ENCODE data around the gene CTNNA3. TPM values are rescaled to one million over a fixed set of nuclear protein-coding genes. Genes with fewer than 3 reads are reported as not detected.

The CTNNA3 gene
- total and polyA plus RNA-seq, 2 of the 4 experiments (the other 2 are of a cell fraction) = 0.19 to 0.90 TPM

- 100% methylated on average over 1 of the region's 3 CpGs; no CpG with 5 or more reads in 1 of the 2 experiments for WGBS, 2 experiments (ENCODE audit: extremely low coverage in 2 of 2, insufficient read length in 1 of 2)
- Histone ChIP-seq H3K9me3 (ENCODE audit: control insufficient read depth, insufficient read depth, low read length) (no peaks in the 10 kb centered on the region), H2BK15ac (ENCODE audit: low read depth, low read length) (no peak overlapping the region), H3K18ac (ENCODE audit: low read depth, low read length) (no peak overlapping the region), H2BK5ac (ENCODE audit: low read depth, low read length, poor library complexity, severe bottlenecking) (no peak overlapping the region), H4K91ac (ENCODE audit: insufficient read depth, low read depth, low read length) (no peak overlapping the region), H3K56ac (ENCODE audit: extremely low read depth, insufficient read depth, low read length) (no peak overlapping the region), H4K20me1 (ENCODE audit: insufficient read depth, low read length) (no peaks in the 10 kb centered on the region), H3K27ac (ENCODE audit: insufficient read depth, low read length) (no peak overlapping the region), H2AFZ (replicated peaks; ENCODE audit: low read length, poor library complexity) (no peak overlapping the region), H3K36me3 (ENCODE audit: control insufficient read depth, insufficient read depth, low read length) (no peaks in the 10 kb centered on the region), H3K23ac (ENCODE audit: low read depth, low read length) (no peak overlapping the region), H3K4me1 (ENCODE audit: control insufficient read depth, insufficient read depth, low read length) (no peaks in the 10 kb centered on the region), H2AK9ac (replicated peaks; ENCODE audit: low read depth, low read length, poor library complexity) (no peak overlapping the region), H3K9ac (ENCODE audit: low read depth, low read length) (no peak overlapping the region), H3K79me1 (ENCODE audit: low read depth in 1 of 2, low read length in 2 of 2) (no peaks in the 10 kb centered on the region), H3K4ac (ENCODE audit: low read depth, low read length) (no peak overlapping the region), H4K5ac (ENCODE audit: low read depth, low read length) (no peak overlapping the region), H3K27me3 (ENCODE audit: control insufficient read depth, insufficient read depth, low read length) (no peaks in the 10 kb centered on the region), H2BK20ac (ENCODE audit: low read depth, low read length) (no peak overlapping the region), H2BK120ac (ENCODE audit: low read depth, low read length) (no peak overlapping the region), H3K4me3 (ENCODE audit: insufficient read depth, low read depth, low read length) (no peak overlapping the region), H2AK5ac (ENCODE audit: low read depth, low read length) (no peak overlapping the region), H4K8ac (ENCODE audit: low read depth in 2 of 2, low read length in 2 of 2) (no peak overlapping the region), H3K4me2 (ENCODE audit: low read depth, low read length) (no peak overlapping the region), H3K14ac (replicated peaks; ENCODE audit: low read depth, low read length) (no peak overlapping the region), H3K9me1 (ENCODE audit: insufficient read depth, low read length) (no peaks in the 10 kb centered on the region)
- intact Hi-C loops (cut with micrococcal nuclease) = no loop called here
- CTCF ChIA-PET = no interaction called here
- dilution Hi-C loops (cut with HindIII; ENCODE audit: low sequenced_read_pairs, unreplicated experiment) = no loop called here
- POLR2A ChIA-PET (ENCODE audit: unreplicated experiment) = no interaction called here
- DNase-seq (no peak), ATAC-seq (ENCODE audit: low read depth) (no peak)
- in situ Hi-C loops (cut with MboI; ENCODE audit: low sequenced_read_pairs) = no loop called here
- no TSS peak for BruUV-seq (replicated peaks)
- TF ChIP-seq ELK1 (IDR thresholded peaks at IDR 0.05; ENCODE audit: borderline replicate concordance, low read depth, low read length) (no peak), BHLHE40 (IDR thresholded peaks at IDR 0.05; ENCODE audit: low read depth, low read length) (no peak), POLR2A (IDR thresholded peaks at IDR 0.05; ENCODE audit: low read depth, low read length) (no peak), RAD21 (IDR thresholded peaks at IDR 0.05; ENCODE audit: low read length) (no peak), CTCF (conservative IDR thresholded peaks at IDR 0.05; ENCODE audit: low read depth, low read length) (no peak), CHD1 (IDR thresholded peaks at IDR 0.05; ENCODE audit: low read depth, low read length) (no peak), CEBPB (IDR thresholded peaks at IDR 0.05; ENCODE audit: low read depth, low read length) (no peak)
Observed at GRCh38 chr10:67200913-67201564, 495.0 kb downstream of the CTNNA3 start.
